ENCODE data around the gene AHCTF1. TPM values are rescaled to one million over a fixed set of nuclear protein-coding genes. Genes with fewer than 3 reads are reported as not detected.

The AHCTF1 gene
- total and polyA plus RNA-seq, 2 of the 8 experiments (the other 6 are each of a cell fraction or from before 2014, with no cell fraction given) = 7.9 to 44.5 TPM

DNA sequence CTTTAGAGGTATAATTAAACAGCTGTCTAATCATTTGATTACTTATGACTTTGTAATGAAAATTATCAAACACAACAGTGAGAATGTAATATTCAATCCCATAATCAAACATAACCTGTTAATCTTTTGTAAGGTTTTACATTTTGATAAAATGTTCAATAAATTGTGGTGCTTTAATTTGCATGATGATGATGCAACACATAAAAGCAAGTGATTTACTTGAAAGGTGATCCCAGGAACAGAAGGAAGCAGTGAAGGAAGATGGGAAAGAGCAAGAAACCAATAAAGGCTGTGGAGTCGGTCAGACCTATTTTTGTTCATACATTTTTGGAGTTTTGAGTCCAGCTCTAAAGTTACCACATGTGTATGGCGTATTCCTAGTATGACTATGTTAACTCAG, 46.5 kb upstream of the AHCTF1 start:
- Histone ChIP-seq H3K56ac (replicated peaks; ENCODE audit: insufficient read length, low read depth, low read length) (no peak overlapping the region), H3K23me2 (ENCODE audit: low read depth, low read length) (no peaks in the 10 kb centered on the region), H3K79me2 (ENCODE audit: control insufficient read depth in 1 of 2, insufficient read depth in 2 of 2, low read length in 2 of 2) (no peaks in the 10 kb centered on the region), H3K14ac (ENCODE audit: insufficient read length) (no peak overlapping the region), H3K79me1 (ENCODE audit: low read depth, low read length) (no peaks in the 10 kb centered on the region), H3K27me3 (replicated peaks in 1 of 4; ENCODE audit: control insufficient read depth in 3 of 4, extremely low read depth in 1 of 4, insufficient read depth in 3 of 4, low read length in 3 of 4) (no peaks in the 10 kb centered on the region), H3K36me3 (ENCODE audit: control insufficient read depth in 2 of 4, insufficient read depth in 4 of 4, low read length in 3 of 4) (peaks cover 2 to 58% (median 32%) of the 10 kb centered on the region in 4 experiments; a peak in 6 of 8 replicates), H4K8ac (ENCODE audit: extremely low read depth, insufficient read depth, low read length) (0 out of 2 replicates have a peak overlapping the region, but pooled peaks have one; percentile 76), H3K4me1 (replicated peaks in 1 of 4; ENCODE audit: control insufficient read depth in 3 of 4, insufficient read depth in 4 of 4, low read length in 3 of 4) (no peaks in the 10 kb centered on the region), H2AFZ (ENCODE audit: low read length) (no peak overlapping the region), H2AK5ac (ENCODE audit: low read depth, low read length) (no peak overlapping the region), H2BK5ac (ENCODE audit: low read depth, low read length) (no peak overlapping the region), H3K18ac (ENCODE audit: extremely low read depth, low read length) (no peak overlapping the region), H2BK120ac (replicated peaks; ENCODE audit: low read depth, low read length) (no peak overlapping the region), H3K27ac (ENCODE audit: low read depth, low read length) (no peak overlapping the region), H3K9me3 (ENCODE audit: insufficient read depth in 2 of 2, low read depth in 1 of 2, low read length in 1 of 2) (peaks cover 38 to 55% of the 10 kb centered on the region in 2 experiments), H2BK20ac (ENCODE audit: low read length) (no peak overlapping the region), H4K5ac (ENCODE audit: insufficient read length, low read depth, low read length) (no peak overlapping the region), H2BK15ac (ENCODE audit: low read length) (no peak overlapping the region), H3K4ac (replicated peaks; ENCODE audit: insufficient read length, low read depth, low read length) (no peak overlapping the region), H4K91ac (replicated peaks; ENCODE audit: insufficient read length, low read length) (no peak overlapping the region), H3K4me3 (ENCODE audit: extremely low read depth in 1 of 4, insufficient read depth in 2 of 4, low read depth in 3 of 4, low read length in 4 of 4) (no peak overlapping the region), H2BK12ac (ENCODE audit: low read depth, low read length) (no peak overlapping the region), H3K23ac (ENCODE audit: insufficient read length) (no peak overlapping the region), H3K9ac (replicated peaks in 1 of 4; ENCODE audit: extremely low read depth in 1 of 4, low read depth in 3 of 4, low read length in 3 of 4) (no peak overlapping the region), H4K20me1 (replicated peaks in 1 of 2; ENCODE audit: control insufficient read depth in 1 of 2, insufficient read depth in 2 of 2, low read length in 2 of 2) (no peaks in the 10 kb centered on the region), H3K4me2 (ENCODE audit: insufficient read depth in 1 of 2, low read depth in 2 of 2, low read length in 2 of 2) (no peak overlapping the region)
- ChIA-PET POLR2A (ENCODE audit: partially characterized antibody) (interaction anchor here (1.3 kb wide), 1 partner anchor 10 kb away, joined by 3 read pairs; no protein-coding TSS in a partner anchor), CTCF (ENCODE audit: partially characterized antibody) (no interaction called here)
- DNase-seq (ENCODE audit: low read depth in 1 of 2, low spot score in 2 of 2) (no peak), FAIRE-seq (no peak)
- TF ChIP-seq MAX (IDR thresholded peaks at IDR 0.05) = no peak
- WGBS, 2 experiments (ENCODE audit: extremely low coverage in 1 of 2, insufficient coverage in 1 of 2, insufficient read length in 1 of 2, insufficient replicate concordance in 2 of 2, low coverage in 1 of 2, low lambda C conversion rate in 2 of 2, missing lambda C conversion rate in 1 of 2) = 92% methylated on average over 2 of the region's 2 CpGs; no CpG with 5 or more reads in 1 of the 2 experiments
